GM12878 (cell line): ENCODE data around the gene NACAD. TPM values are rescaled to one million over a fixed set of nuclear protein-coding genes. Genes with fewer than 3 reads are reported as not detected.

Experiments
- ATAC-seq: fragments of 200-7000 bp; cut with Tn5 transposase; 3 replicates; pipeline ENCODE4 v1.9.1; 2020; ENCODE audit warnings: mild to moderate bottlenecking, moderate library complexity
- BruUV-seq: library from RNA; stranded (reverse); fragments of 400-500 nt; replicated peaks from 2 replicates; lab custom pipeline; 2021; lab: Mats Ljungman, UMichigan
- CTCF ChIA-PET: fragments of 300-600 bp; sonication (Branson Sonifier 250); formaldehyde crosslinking; extraction: SDS; loops from one replicate; lab custom pipeline; 2021; ENCODE audit warnings: inconsistent platforms; lab: Yijun Ruan, JAX
- POLR2A ChIA-PET: fragments of 350-600 bp; formaldehyde crosslinking; extraction: SDS; loops from one replicate; lab custom pipeline; 2021; ENCODE audit warnings: inconsistent platforms; lab: Charles Lee
- RAD21 ChIA-PET: fragments of 300-600 bp; sonication (Branson Sonifier 250); formaldehyde crosslinking; loops from one replicate; lab custom pipeline; 2023; ENCODE audit warnings: antibody characterized with exemption; ENCODE audit not compliant: unreplicated experiment; lab: Charles Lee
- SMC1A ChIA-PET: fragments of 300-600 bp; sonication (Branson Sonifier 250); formaldehyde crosslinking; loops from one replicate; lab custom pipeline; 2023; ENCODE audit not compliant: unreplicated experiment, uncharacterized antibody; lab: Charles Lee
- DNase-seq: peaks from one replicate; pipeline ENCODE4 v3.0.0-alpha.2; 2011; ENCODE audit warnings: low read depth, low spot score
- FAIRE-seq: peaks from 3 replicates; lab custom pipeline; 2011; peaks lifted over from hg19 to GRCh38; lab: Jason Lieb, UNC
- H2AFZ ChIP-seq: 2 replicates; pipeline ENCODE4 v1.6.0; 2011; ENCODE audit warnings: low read depth, low read length, control low read depth; ENCODE audit not compliant: control insufficient read depth
- H3K27ac ChIP-seq: 2 replicates; pipeline ENCODE4 v1.5.1; 2011; ENCODE audit warnings: control low read depth; ENCODE audit not compliant: control insufficient read depth, insufficient read depth
- H3K27me3 ChIP-seq, 2 experiments: replicated peaks in 1 of 2; 2 replicates each; pipeline versions ENCODE4 v1.6.0 to v1.6.1; 2011; ENCODE audit warnings: low read length in 1 of 2; ENCODE audit not compliant: control insufficient read depth in 2 of 2, insufficient read depth in 2 of 2
- H3K36me3 ChIP-seq, 2 experiments: 2 replicates each; pipeline ENCODE4 v1.5.1; 2011; ENCODE audit warnings: low read length in 1 of 2; ENCODE audit not compliant: control insufficient read depth in 2 of 2, insufficient read depth in 2 of 2
- H3K4me1 ChIP-seq: 2 replicates; pipeline ENCODE4 v1.6.1; 2011; ENCODE audit warnings: mild to moderate bottlenecking, low read length, moderate library complexity, mixed read lengths; ENCODE audit not compliant: control insufficient read depth, insufficient read depth
- H3K4me2 ChIP-seq: 2 replicates; pipeline ENCODE4 v1.6.0; 2011; ENCODE audit warnings: control low read depth; ENCODE audit not compliant: control insufficient read depth, insufficient read depth
- H3K4me3 ChIP-seq: fragments of 200-600 bp; sonication (generic); 2 replicates; pipeline ENCODE4 v1.5.1; 2016
- H3K79me2 ChIP-seq: 2 replicates; pipeline ENCODE4 v1.6.0; 2011; ENCODE audit warnings: low read length; ENCODE audit not compliant: control insufficient read depth, insufficient read depth
- H3K9ac ChIP-seq: 2 replicates; pipeline ENCODE4 v1.8.0; 2011; ENCODE audit warnings: low read length, control low read depth, mixed read lengths; ENCODE audit not compliant: control insufficient read depth, insufficient read depth
- H3K9me3 ChIP-seq: replicated peaks from 3 replicates; pipeline ENCODE4 v1.5.1; 2011; ENCODE audit warnings: mild to moderate bottlenecking, low read length; ENCODE audit not compliant: control insufficient read depth, insufficient read depth
- H4K20me1 ChIP-seq: 2 replicates; pipeline ENCODE4 v1.6.0; 2011; ENCODE audit not compliant: control insufficient read depth, insufficient read depth
- ASH2L ChIP-seq: fragments of 300-600, 200-600 bp; sonication (generic); IDR thresholded peaks from 2 replicates; pipeline ENCODE4 v1.6.1; 2017; ENCODE audit warnings: low read depth, mild to moderate bottlenecking, borderline replicate concordance
- BCL11A ChIP-seq: IDR thresholded peaks from 2 replicates; pipeline ENCODE4 v1.6.1; 2011; ENCODE audit warnings: low read depth, low read length
- BMI1 ChIP-seq: fragments of 450-650 bp; IDR thresholded peaks from 2 replicates; pipeline ENCODE4 v1.6.1; 2016; ENCODE audit warnings: mild to moderate bottlenecking, moderate library complexity, borderline replicate concordance
- CBX3 ChIP-seq: fragments of 200-600 bp; sonication (generic); IDR thresholded peaks from 2 replicates; pipeline ENCODE4 v1.6.1; 2016; ENCODE audit warnings: low read depth, borderline replicate concordance
- CEBPB ChIP-seq, 2 experiments: fragments of 150-350 bp in 1 of 2; IDR thresholded peaks; 2 replicates each; pipeline ENCODE4 v1.6.1; 2012 to 2014; ENCODE audit warnings: low read depth in 2 of 2, low read length in 2 of 2, borderline replicate concordance in 1 of 2, inconsistent platforms in 1 of 2
- CTCF ChIP-seq, 3 experiments: IDR thresholded peaks in 2 of 3; conservative IDR thresholded peaks in 1 of 3; 2 replicates each; pipeline ENCODE4 v1.5.1; 2011; ENCODE audit warnings: low read depth in 3 of 3, low read length in 3 of 3, mild to moderate bottlenecking in 3 of 3, control low read depth in 2 of 3, moderate library complexity in 2 of 3, inconsistent platforms in 1 of 3, mixed read lengths in 1 of 3; ENCODE audit not compliant: control insufficient read depth in 2 of 3, insufficient read depth in 1 of 3; ENCODE audit errors: extremely low read depth in 1 of 3
- IKZF2 ChIP-seq, 2 experiments: fragments of 450-650 bp; IDR thresholded peaks; 2 replicates each; pipeline ENCODE4 v1.6.1; 2017; ENCODE audit warnings: mild to moderate bottlenecking in 2 of 2, moderate library complexity in 2 of 2
- MEF2A ChIP-seq: IDR thresholded peaks from 2 replicates; pipeline ENCODE4 v1.6.1; 2011; ENCODE audit warnings: low read depth, mild to moderate bottlenecking, low read length, moderate library complexity; ENCODE audit not compliant: insufficient read depth
- MTA3 ChIP-seq: IDR thresholded peaks from 2 replicates; pipeline ENCODE4 v1.6.1; 2012; ENCODE audit warnings: low read length, inconsistent platforms, borderline replicate concordance
- ZBTB11 ChIP-seq: fragments of 450-650 bp; formaldehyde crosslinking; IDR thresholded peaks from 2 replicates; pipeline ENCODE4 v1.5.0; 2022; ENCODE audit warnings: mild to moderate bottlenecking, missing genetic modification characterization
- ZNF384 ChIP-seq: IDR thresholded peaks from 2 replicates; pipeline ENCODE4 v1.6.1; 2012; ENCODE audit warnings: low read depth, mild to moderate bottlenecking, low read length, improper control_type of control experiment, borderline replicate concordance
- WGBS: methylation state at CpG from one replicate; pipeline ENCODE4 v1.1.6; 2016; ENCODE audit warnings: low lambda C conversion rate; ENCODE audit not compliant: insufficient replicate concordance, insufficient coverage; ENCODE audit errors: missing lambda C conversion rate; 5-methylcytosine and 5-hydroxymethylcytosine counted together
- in situ Hi-C: fragments of 300-500 bp; cut with MboI; formaldehyde crosslinking; loops from 9 replicates; pipeline ENCODE4 v1.14.3; 2018; ENCODE audit warnings: mixed read lengths
- intact Hi-C: fragments of 100-400 bp; cut with micrococcal nuclease; formaldehyde crosslinking; loops from one replicate; pipeline ENCODE4 v1.14.2; 2022; ENCODE audit not compliant: unreplicated experiment
- polyA plus RNA-seq, 11 experiments: library from polyadenylated mRNA; depleted of rRNA in 4 of 11; unstranded in 6 of 11; stranded (reverse) in 5 of 11; fragments of >200 nt; fragmentation: Nextera tagmentation in 4 of 11; fragmentation: Illumina TruSeq in 1 of 11; extraction: Ambion mirVana in 4 of 11; extraction: Trizol in 1 of 11; gene quantifications; 1 replicate in 1 of 11; 2 replicates in 10 of 11; pipeline versions ENCODE4 v1.2.1 to v1.2.3, GENCODE V29; 2011 to 2016; ENCODE audit warnings: inconsistent platforms in 2 of 11, missing spikeins in 2 of 11, low read depth in 1 of 11
- total RNA-seq, 4 experiments: library from RNA; depleted of rRNA in 3 of 4; stranded (reverse); fragments of >200 nt in 3 of 4; fragmentation: Illumina TruSeq in 1 of 4; extraction: Trizol in 1 of 4; gene quantifications; 2 replicates each; pipeline versions ENCODE4 v1.2.1 to v1.2.3, GENCODE V29; 2013 to 2021
- TF ChIP-seq, protein P1 (sequence below): IDR thresholded peaks from 2 replicates; pipeline ENCODE4 v1.6.1; 2011; ENCODE audit warnings: low read depth, low read length, improper control_type of control experiment, borderline replicate concordance

Gene NACAD
- total and polyA plus RNA-seq, 10 of the 15 experiments (the other 5 are each of a cell fraction or from before 2014, with no cell fraction given) = not detected

DNA sequence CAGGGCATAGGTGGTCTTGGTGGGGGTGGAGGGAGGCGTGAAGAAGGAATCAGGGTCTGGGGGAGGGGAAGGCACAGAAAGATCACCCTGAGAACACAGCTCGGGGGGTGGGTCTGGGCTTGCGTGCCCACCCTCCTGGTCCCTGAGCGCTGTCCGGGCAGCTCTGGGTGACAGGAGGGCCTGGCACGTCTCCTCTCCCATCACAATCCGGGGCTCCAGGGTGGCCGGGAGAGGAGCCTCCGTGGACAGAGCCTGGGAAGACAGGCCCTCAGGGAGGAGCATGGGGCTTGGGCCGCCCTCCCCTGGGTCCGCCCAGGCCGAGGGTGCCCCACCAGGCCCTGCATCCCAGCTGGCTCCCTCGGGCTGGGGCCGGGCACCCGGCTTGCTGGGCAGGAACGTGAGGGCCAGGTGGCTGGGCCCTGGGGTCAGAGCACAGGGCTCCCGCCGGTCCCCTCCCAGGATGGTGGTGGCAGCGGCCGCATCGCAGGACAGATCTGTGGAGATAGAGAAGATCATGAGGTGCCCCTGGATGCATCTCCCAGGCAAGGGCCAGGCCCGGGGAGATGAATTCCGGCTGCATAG is 3.1 kb downstream of the NACAD start (continued):
- TF ChIP-seq CTCF (IDR thresholded peaks at IDR 0.05 in 2 of 3, conservative IDR thresholded peaks at IDR 0.05 in 1 of 3; ENCODE audit: control insufficient read depth in 2 of 3, extremely low read depth in 1 of 3, insufficient read depth in 1 of 3, low read depth in 3 of 3, low read length in 3 of 3) = no peak
- TF ChIP-seq BMI1 = no peak
- TF ChIP-seq MTA3 = no peak
- TF ChIP-seq ZNF384 = no peak

GRCh38 chr7:45084901-45085618 is 3.7 kb downstream of the NACAD start:
- Histone ChIP-seq H3K27ac (no peak overlapping the region), H3K4me3 (no peak overlapping the region), H3K79me2 (no peaks in the 10 kb centered on the region), H3K36me3 (no peaks in the 10 kb centered on the region), H4K20me1 (no peaks in the 10 kb centered on the region), H3K9ac (no peak overlapping the region), H3K9me3 (no peaks in the 10 kb centered on the region), H3K4me2 (no peak overlapping the region), H2AFZ (no peak overlapping the region), H3K4me1 (no peaks in the 10 kb centered on the region), H3K27me3 (peaks cover 2% of the 10 kb centered on the region in 2 experiments; a peak in 3 of 4 replicates)
- intact Hi-C loops (no loop called here), in situ Hi-C loops (no loop called here)
- TF ChIP-seq ZBTB11 (no peak), BCL11A (no peak), CEBPB (IDR thresholded peaks at IDR 0.05; ENCODE audit: borderline replicate concordance in 1 of 2, low read depth in 2 of 2, low read length in 2 of 2) (no peak), ASH2L (no peak), IKZF2 (IDR thresholded peaks at IDR 0.05) (no peak), CBX3 (no peak), MEF2A (no peak)
- TF ChIP-seq, protein P1, sequence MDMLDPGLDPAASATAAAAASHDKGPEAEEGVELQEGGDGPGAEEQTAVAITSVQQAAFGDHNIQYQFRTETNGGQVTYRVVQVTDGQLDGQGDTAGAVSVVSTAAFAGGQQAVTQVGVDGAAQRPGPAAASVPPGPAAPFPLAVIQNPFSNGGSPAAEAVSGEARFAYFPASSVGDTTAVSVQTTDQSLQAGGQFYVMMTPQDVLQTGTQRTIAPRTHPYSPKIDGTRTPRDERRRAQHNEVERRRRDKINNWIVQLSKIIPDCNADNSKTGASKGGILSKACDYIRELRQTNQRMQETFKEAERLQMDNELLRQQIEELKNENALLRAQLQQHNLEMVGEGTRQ = no peak
- ChIA-PET POLR2A (no interaction called here), RAD21 (no interaction called here), CTCF (no interaction called here), SMC1A (no interaction called here)
- DNase-seq (no peak), ATAC-seq (no peak), FAIRE-seq (no peak)
- no TSS peak for BruUV-seq
- WGBS = 43% methylated on average over 24 of the region's 24 CpGs
